Measurements from ENCODE around the gene PCNX3. TPM values are rescaled to one million over a fixed set of nuclear protein-coding genes. Genes with fewer than 3 reads are reported as not detected.

PCNX3 gene
- total and polyA plus RNA-seq, 10 of the 15 experiments (the other 5 are each of a cell fraction or from before 2014, with no cell fraction given) = 0.03 to 46.6 (median 8.4) TPM

- Histone ChIP-seq H3K79me2 (ENCODE audit: control insufficient read depth, insufficient read depth, low read length) (peaks cover 28% of the 10 kb centered on the region), H3K4me2 (ENCODE audit: control insufficient read depth, insufficient read depth) (no peak overlapping the region), H3K4me3 (no peak overlapping the region), H3K36me3 (ENCODE audit: control insufficient read depth in 2 of 2, insufficient read depth in 2 of 2, low read length in 1 of 2) (peaks cover 38 to 49% of the 10 kb centered on the region in 2 experiments), H2AFZ (ENCODE audit: control insufficient read depth, low read depth, low read length) (no peak overlapping the region), H3K27me3 (replicated peaks in 1 of 2; ENCODE audit: control insufficient read depth in 2 of 2, insufficient read depth in 2 of 2, low read length in 1 of 2) (no peaks in the 10 kb centered on the region), H4K20me1 (ENCODE audit: control insufficient read depth, insufficient read depth) (no peaks in the 10 kb centered on the region; the same call in none of the 2 replicates), H3K4me1 (ENCODE audit: control insufficient read depth, insufficient read depth, low read length) (peaks cover 15% of the 10 kb centered on the region), H3K27ac (ENCODE audit: control insufficient read depth, insufficient read depth) (no peak overlapping the region), H3K9ac (ENCODE audit: control insufficient read depth, insufficient read depth, low read length) (no peak overlapping the region), H3K9me3 (replicated peaks; ENCODE audit: control insufficient read depth, insufficient read depth, low read length) (no peaks in the 10 kb centered on the region)
- intact Hi-C loops (cut with micrococcal nuclease; ENCODE audit: unreplicated experiment) = no loop called here
- BruUV-seq (replicated peaks) = no TSS peak
- ChIA-PET POLR2A (interaction anchor here (0.5 to 1.9 kb wide), 5 partner anchors 9 to 44 kb away, joined by 3 to 6 read pairs (median 4); partner anchors contain the start of genes MAP3K11 and PCNX3), RAD21 (ENCODE audit: unreplicated experiment) (no interaction called here), CTCF (interaction anchor here (0.6 to 1.7 kb wide), 6 partner anchors 20 to 420 kb away, joined by 3 to 4 read pairs (median 3); partner anchors contain the start of gene SIPA1), SMC1A (ENCODE audit: uncharacterized antibody, unreplicated experiment) (interaction anchor here (1.3 kb wide), 1 partner anchor 18 kb away, joined by 3 read pairs; no protein-coding TSS in a partner anchor)
- in situ Hi-C loops (cut with MboI) = no loop called here
- TF ChIP-seq SRF (IDR thresholded peaks at IDR 0.05; ENCODE audit: low read depth in 2 of 2, low read length in 2 of 2) (no peak), POLR2A (IDR thresholded peaks at IDR 0.05; ENCODE audit: low read depth, low read length) (peak; percentile 46; the same call in 1 of the 2 replicates), ZBTB40 (IDR thresholded peaks at IDR 0.05; ENCODE audit: borderline replicate concordance) (no peak)
- FAIRE-seq (no peak), DNase-seq (ENCODE audit: low read depth, low spot score) (no peak), ATAC-seq (no peak)
- 91% methylated on average over 21 of the region's 21 CpGs for WGBS (ENCODE audit: insufficient coverage, insufficient replicate concordance, low lambda C conversion rate, missing lambda C conversion rate)
These were observed 42.8 kb downstream of the PCNX3 start for GRCh38 chr11:65658174-65659021.
